Endothelial cell of umbilical vein (primary cell): Measurements from ENCODE around the gene F2. TPM values are rescaled to one million over a fixed set of nuclear protein-coding genes. Genes with fewer than 3 reads are reported as not detected.

Experiments used
- BruUV-seq: library from RNA; stranded (reverse); fragments of 400-500 nt; replicated peaks from 2 replicates; lab custom pipeline; 2021; lab: Mats Ljungman, UMichigan
- CTCF ChIA-PET: fragments of 300-600, 350-600 bp; sonication (Branson Sonifier 250); formaldehyde crosslinking; loops from one replicate; lab custom pipeline; 2021; ENCODE audit warnings: antibody characterized with exemption, inconsistent platforms; lab: Charles Lee
- POLR2A ChIA-PET: fragments of 300-600, 350-600 bp; sonication (Branson Sonifier 250); formaldehyde crosslinking; loops from one replicate; lab custom pipeline; 2021; ENCODE audit warnings: antibody characterized with exemption, inconsistent platforms; lab: Charles Lee
- DNase-seq: peaks from one replicate; pipeline ENCODE4 v3.0.0-alpha.2; 2011; ENCODE audit warnings: low read depth, low spot score
- FAIRE-seq: peaks from 2 replicates; lab custom pipeline; 2011; peaks lifted over from hg19 to GRCh38; lab: Jason Lieb, UNC
- H2AFZ ChIP-seq: 2 replicates; pipeline ENCODE4 v1.6.0; 2012; ENCODE audit warnings: low read depth, low read length, control low read depth, inconsistent platforms
- H3K27ac ChIP-seq: 2 replicates; pipeline ENCODE4 v1.5.1; 2011; ENCODE audit warnings: low read depth, mild to moderate bottlenecking, control low read depth, low read length, moderate library complexity; ENCODE audit not compliant: insufficient read depth
- H3K27me3 ChIP-seq, 2 experiments: 2 replicates each; pipeline versions ENCODE4 v1.6.0 to v1.6.1; 2011; ENCODE audit warnings: low read length in 2 of 2, mixed read lengths in 1 of 2; ENCODE audit not compliant: control insufficient read depth in 2 of 2, insufficient read depth in 2 of 2
- H3K36me3 ChIP-seq, 2 experiments: 2 replicates in 1 of 2; 3 replicates in 1 of 2; pipeline ENCODE4 v1.5.1; 2011; ENCODE audit warnings: low read length in 2 of 2, mild to moderate bottlenecking in 1 of 2, moderate library complexity in 1 of 2; ENCODE audit not compliant: control insufficient read depth in 2 of 2, insufficient read depth in 2 of 2; ENCODE audit errors: extremely low read depth in 1 of 2
- H3K4me1 ChIP-seq: 3 replicates; pipeline ENCODE4 v1.5.1; 2011; ENCODE audit warnings: mild to moderate bottlenecking, low read length; ENCODE audit not compliant: control insufficient read depth, insufficient read depth; ENCODE audit errors: extremely low read depth
- H3K4me2 ChIP-seq: 2 replicates; pipeline ENCODE4 v1.6.1; 2011; ENCODE audit warnings: low read length, control low read depth, mixed read lengths; ENCODE audit not compliant: insufficient read depth
- H3K4me3 ChIP-seq, 3 experiments: fragments of 200-600 bp in 1 of 3; sonication (generic), shearing (Covaris generic) in 1 of 3; replicated peaks in 1 of 3; 2 replicates each; pipeline ENCODE4 v1.5.1; 2011 to 2016; ENCODE audit warnings: control low read depth in 3 of 3, low read length in 3 of 3, mild to moderate bottlenecking in 2 of 3, inconsistent platforms in 1 of 3, low read depth in 1 of 3, moderate library complexity in 1 of 3; ENCODE audit not compliant: insufficient read depth in 1 of 3
- H3K79me2 ChIP-seq: 2 replicates; pipeline ENCODE4 v1.6.0; 2012; ENCODE audit warnings: low read length, inconsistent platforms; ENCODE audit not compliant: control insufficient read depth, insufficient read depth
- H3K9ac ChIP-seq: replicated peaks from 2 replicates; pipeline ENCODE3; 2011; ENCODE audit warnings: low read length, control low read depth; ENCODE audit not compliant: insufficient read depth; ENCODE audit errors: extremely low read depth
- H3K9me1 ChIP-seq: replicated peaks from 3 replicates; pipeline ENCODE4 v1.6.0; 2011; ENCODE audit warnings: mild to moderate bottlenecking, low read length; ENCODE audit not compliant: control insufficient read depth, insufficient read depth; ENCODE audit errors: extremely low read depth
- H3K9me3 ChIP-seq: replicated peaks from 2 replicates; pipeline ENCODE4 v1.5.1; 2012; ENCODE audit warnings: low read length, inconsistent platforms; ENCODE audit not compliant: control insufficient read depth, insufficient read depth
- H4K20me1 ChIP-seq: replicated peaks from 2 replicates; pipeline ENCODE3; 2011; ENCODE audit warnings: mild to moderate bottlenecking, low read length; ENCODE audit not compliant: control insufficient read depth, insufficient read depth; ENCODE audit errors: extremely low read depth
- CTCF ChIP-seq, 2 donors: IDR thresholded peaks; 1 replicate in 1 of 2; 2 replicates in 1 of 2; pipeline ENCODE4 v1.5.1; 2011; ENCODE audit warnings: low read length in 2 of 2, mild to moderate bottlenecking in 2 of 2, moderate library complexity in 2 of 2, control low read depth in 1 of 2, inconsistent platforms in 1 of 2, low read depth in 1 of 2; ENCODE audit not compliant: insufficient read depth in 1 of 2; ENCODE audit errors: extremely low read depth in 1 of 2
- EZH2 ChIP-seq: IDR thresholded peaks from 2 replicates; pipeline ENCODE4 v1.6.1; 2012; ENCODE audit warnings: borderline replicate concordance, low read depth, mild to moderate bottlenecking, moderate library complexity, low read length, inconsistent platforms; ENCODE audit not compliant: severe bottlenecking
- FOS ChIP-seq: IDR thresholded peaks from 2 replicates; pipeline ENCODE4 v1.6.1; 2011; ENCODE audit warnings: mild to moderate bottlenecking, low read length, moderate library complexity, borderline replicate concordance; ENCODE audit not compliant: insufficient read depth
- GATA2 ChIP-seq: IDR thresholded peaks from 2 replicates; pipeline ENCODE4 v1.7.0; 2011; ENCODE audit warnings: low read depth, mild to moderate bottlenecking, moderate library complexity, mixed read lengths, low read length; ENCODE audit not compliant: insufficient read length, insufficient read depth
- JUN ChIP-seq: IDR thresholded peaks from 2 replicates; pipeline ENCODE4 v1.6.1; 2011; ENCODE audit warnings: borderline replicate concordance, low read depth; ENCODE audit not compliant: insufficient read length, insufficient read depth
- MAX ChIP-seq: IDR thresholded peaks from 2 replicates; pipeline ENCODE4 v1.6.1; 2011; ENCODE audit not compliant: insufficient read depth, insufficient read length
- MYC ChIP-seq: IDR thresholded peaks from one replicate; pipeline ENCODE4 v1.6.1; 2011; ENCODE audit warnings: mild to moderate bottlenecking, low read depth, low read length
- POLR2A ChIP-seq: IDR thresholded peaks from 2 replicates; pipeline ENCODE4 v1.6.1; 2012; ENCODE audit warnings: low read depth, mild to moderate bottlenecking, control low read depth, low read length
- POLR2AphosphoS5 ChIP-seq: IDR thresholded peaks from 2 replicates; pipeline ENCODE4 v1.6.1; 2012; ENCODE audit warnings: low read depth, mild to moderate bottlenecking, control low read depth, low read length, moderate library complexity; ENCODE audit not compliant: insufficient read depth
- dilution Hi-C: fragments of 300-500 bp; cut with MboI; formaldehyde crosslinking; loops from one replicate; pipeline ENCODE4 v1.15.0; 2019; ENCODE audit warnings: low sequenced_read_pairs; ENCODE audit not compliant: extremely low pct_ligation_motif_present
- intact Hi-C: fragments of 100-400 bp; cut with micrococcal nuclease; formaldehyde crosslinking; loops from one replicate; pipeline ENCODE4 v1.10.0; 2022
- polyA plus RNA-seq, 4 experiments: library from polyadenylated mRNA; depleted of rRNA in 3 of 4; stranded (reverse) in 3 of 4; unstranded in 1 of 4; fragments of >200 nt; gene quantifications; 2 replicates each; pipeline versions ENCODE4 v1.2.1 to v1.2.3, GENCODE V29; 2011 to 2012; ENCODE audit warnings: missing spikeins in 1 of 4
- total RNA-seq: library from RNA; stranded (reverse); gene quantifications from 2 replicates; pipeline ENCODE4 v1.2.3, GENCODE V29; 2021

F2 gene
- total and polyA plus RNA-seq, 2 donors (not counting 3 experiments of a cell fraction or from before 2014, with no cell fraction given): 0.04 TPM; not detected in 1

GRCh38 chr11:46724088-46724487 lies 5.1 kb downstream of the F2 start:
- ChIA-PET POLR2A (no interaction called here), CTCF (no interaction called here)
- BruUV-seq: no TSS peak
- intact Hi-C loops (no loop called here), dilution Hi-C loops (no loop called here)
- no peak overlapping the region for H3K9ac ChIP-seq
- H4K20me1 ChIP-seq: no peaks in the 10 kb centered on the region
- no peak overlapping the region for H3K4me2 ChIP-seq
- DNase-seq: no peak
- no peaks in the 10 kb centered on the region for H3K4me1 ChIP-seq
- no peaks in the 10 kb centered on the region for H3K79me2 ChIP-seq
- H3K27ac ChIP-seq: no peak overlapping the region
- H3K36me3 ChIP-seq: no peaks in the 10 kb centered on the region
- H3K9me3 ChIP-seq: no peaks in the 10 kb centered on the region
- H3K27me3 ChIP-seq: no peaks in the 10 kb centered on the region
- no peaks in the 10 kb centered on the region for H3K9me1 ChIP-seq
- H3K4me3 ChIP-seq: no peak overlapping the region
- TF ChIP-seq POLR2A (no peak), GATA2 (no peak), CTCF (IDR thresholded peaks at IDR 0.05; ENCODE audit: extremely low read depth in 1 of 2, insufficient read depth in 1 of 2, low read depth in 1 of 2, low read length in 2 of 2) (no peak), POLR2AphosphoS5 (no peak), FOS (no peak), MAX (no peak), JUN (no peak), MYC (no peak), EZH2 (no peak)
- no peak overlapping the region for H2AFZ ChIP-seq
- no peak for FAIRE-seq
